ENCODE results near the gene LRRC4C.
"Not testable (repeated sequence)": the region's sequence is repeated elsewhere in the genome, so short reads cannot be mapped to it uniquely, and the experiment has no call there.

The LRRC4C gene

DNA sequence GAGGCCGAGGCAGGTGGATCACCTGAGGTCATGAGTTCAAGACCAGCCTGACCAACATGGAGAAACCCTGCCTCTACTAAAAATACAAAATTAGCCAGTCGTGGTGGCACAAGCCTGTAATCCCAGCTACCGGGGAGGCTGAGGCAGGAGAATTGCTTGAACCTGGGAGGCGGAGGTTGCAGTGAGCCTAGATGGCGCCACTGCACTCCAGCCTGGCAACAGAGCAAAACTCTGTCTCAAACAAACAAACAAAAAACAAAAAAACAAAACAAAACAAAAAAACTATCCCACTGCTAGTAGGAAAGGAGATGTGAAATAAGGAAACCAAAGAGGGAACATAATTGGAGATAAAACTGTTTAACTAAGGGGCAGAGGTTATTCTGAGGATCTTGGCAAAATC is 1291.6 kb downstream of the LRRC4C start:
- not testable (repeated sequence) for DNase-seq (ENCODE audit: low read depth)

DNA sequence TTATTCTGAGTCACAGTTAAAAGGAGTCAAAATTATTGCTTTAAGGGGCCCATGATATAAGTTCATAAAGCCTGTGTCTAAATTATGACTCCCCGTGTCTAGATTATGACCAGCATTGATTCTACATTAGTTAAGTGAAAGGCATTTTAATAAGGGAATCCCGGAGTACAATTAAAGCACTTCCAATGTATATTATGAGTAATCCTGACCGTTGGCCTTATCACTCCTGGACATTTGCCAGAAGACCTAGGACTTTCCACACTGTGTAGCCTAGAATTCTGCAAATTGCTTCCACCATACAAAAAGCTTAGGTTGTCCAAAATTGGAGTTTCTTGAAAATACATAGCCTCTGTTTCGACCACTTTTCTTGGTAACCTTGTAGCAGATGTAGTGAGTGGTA is 1292.6 kb downstream of the LRRC4C start:
- no peak for DNase-seq (ENCODE audit: low read depth)

DNA sequence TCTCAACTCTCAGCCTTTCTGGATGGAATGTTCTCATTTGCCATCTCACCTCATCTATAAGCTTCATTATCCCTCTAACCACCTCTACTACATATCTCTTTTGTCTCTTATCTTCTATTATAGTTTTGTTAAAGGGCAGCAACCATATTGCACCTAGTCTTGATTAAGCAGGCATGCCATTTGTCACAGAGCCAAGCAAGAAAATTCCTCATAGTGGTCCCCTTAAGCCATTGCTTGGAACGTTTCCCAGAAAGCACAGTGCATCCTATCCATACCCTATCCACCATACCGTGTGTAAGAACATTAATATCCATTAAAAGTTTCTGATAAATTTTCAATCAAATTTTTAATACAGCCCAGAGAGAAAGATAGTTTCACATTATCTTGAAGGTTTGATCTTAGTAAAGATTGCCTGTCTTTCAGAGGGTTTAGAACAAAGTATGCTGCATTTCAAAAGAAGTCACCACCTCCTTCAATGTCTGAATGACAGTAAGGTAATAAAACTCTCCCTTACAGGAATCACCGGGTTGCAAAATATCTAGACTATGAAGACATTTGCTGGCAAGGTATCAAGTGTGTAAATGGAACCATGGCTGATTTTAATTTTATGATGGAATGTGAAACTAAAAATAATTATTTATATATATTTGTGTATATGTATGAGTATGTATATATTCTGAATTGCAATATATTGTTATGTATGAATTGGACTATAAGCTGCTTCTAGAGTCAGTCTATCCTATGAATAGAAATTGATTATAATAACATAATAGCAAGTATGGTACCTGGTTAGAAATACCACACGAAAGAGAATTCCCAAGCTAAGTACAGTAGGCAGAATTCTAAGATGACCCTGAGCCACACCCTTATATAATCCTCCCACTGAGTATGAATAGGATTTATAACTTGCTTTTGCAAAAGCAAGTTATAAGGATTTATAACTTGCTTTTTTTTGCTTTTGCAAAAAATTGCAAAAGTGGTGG is 1296.3 kb downstream of the LRRC4C start:
- DNase-seq (ENCODE audit: low read depth): no peak

DNA sequence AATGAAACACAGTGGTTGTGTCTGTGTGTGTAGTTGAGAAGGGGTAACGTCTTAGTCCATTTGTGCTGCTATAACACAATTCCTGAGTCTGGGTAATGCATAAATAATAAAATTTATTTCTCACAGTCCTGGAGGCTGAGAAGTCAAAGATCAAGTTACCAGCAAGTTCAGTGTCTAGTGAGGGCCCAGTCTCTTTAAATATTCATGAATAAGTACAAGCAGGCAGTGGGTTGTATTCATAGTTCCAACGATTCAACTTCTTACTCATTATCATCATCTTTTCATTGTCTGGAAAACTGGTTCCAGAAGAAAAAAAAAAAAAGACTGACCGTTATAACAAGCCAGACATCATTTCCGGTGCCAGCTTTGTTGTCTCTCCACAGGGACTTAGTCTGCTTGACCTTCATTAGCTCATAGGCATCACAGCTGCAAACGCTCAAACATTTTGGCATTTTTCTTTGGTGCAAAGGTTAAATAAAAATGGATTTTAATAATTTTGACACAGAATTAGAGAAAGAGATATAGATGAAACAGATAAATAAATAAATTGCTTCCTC is 1297.5 kb downstream of the LRRC4C start:
- no peak for DNase-seq (ENCODE audit: low read depth)

DNA sequence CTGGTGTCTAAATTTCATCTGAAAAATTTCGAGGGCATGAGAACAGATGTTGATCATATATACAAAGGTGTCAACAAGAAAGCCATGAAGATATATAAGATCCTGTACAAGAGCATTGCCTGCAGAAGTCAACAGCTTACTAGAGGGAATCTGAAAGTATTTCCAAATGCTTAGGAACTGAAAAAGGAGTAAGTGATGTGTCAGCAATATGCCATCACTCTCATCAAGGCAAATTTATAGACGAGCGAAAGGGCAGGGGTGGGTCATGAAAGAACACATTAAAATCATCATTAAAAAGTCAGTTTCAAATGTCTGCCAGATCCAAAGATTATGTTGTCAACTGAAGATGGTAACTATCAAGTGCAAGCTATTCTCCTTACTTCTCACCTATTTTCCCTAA is 1299.0 kb downstream of the LRRC4C start:
- no peak for DNase-seq (ENCODE audit: low read depth)

DNA sequence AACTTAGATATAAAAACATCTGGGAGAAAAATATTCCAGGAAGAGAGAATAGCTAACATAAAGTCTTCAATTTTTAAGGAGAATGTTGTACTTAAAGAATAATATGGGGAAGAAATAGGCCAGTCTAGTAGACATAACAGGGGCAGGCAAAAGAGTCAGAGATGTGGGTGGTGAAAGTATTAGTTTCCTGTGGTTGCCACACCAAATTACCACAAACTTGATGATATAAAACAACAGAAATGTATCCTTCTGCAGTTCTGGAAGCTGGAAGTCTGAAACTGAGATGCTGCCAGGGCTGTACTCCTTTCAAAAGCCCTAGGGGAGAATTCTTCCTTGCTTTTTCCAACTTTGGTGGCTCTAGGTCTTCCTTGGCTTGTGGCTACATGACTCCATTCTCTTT is 1309.7 kb downstream of the LRRC4C start:
- DNase-seq (ENCODE audit: low read depth): no peak

DNA sequence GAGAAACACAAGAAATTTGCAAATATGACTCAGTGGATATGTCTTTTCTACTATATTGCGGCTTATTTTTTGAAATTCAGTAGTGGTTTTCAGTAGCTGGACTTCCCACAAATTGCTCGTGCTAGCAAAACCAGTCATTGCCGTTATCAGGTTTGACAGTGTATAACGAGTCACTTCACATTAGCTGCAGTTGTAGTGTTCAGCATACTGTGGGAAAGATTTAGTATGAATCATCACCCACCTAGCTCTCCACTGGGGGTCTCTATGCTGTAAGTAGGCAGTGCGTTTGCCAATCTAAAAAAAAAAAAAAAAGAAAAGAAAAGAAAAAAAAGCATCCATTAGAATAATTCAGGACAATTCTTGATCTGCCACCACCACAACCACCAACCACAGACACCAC is 1318.9 kb downstream of the LRRC4C start:
- no peak for DNase-seq (ENCODE audit: low read depth)

DNA sequence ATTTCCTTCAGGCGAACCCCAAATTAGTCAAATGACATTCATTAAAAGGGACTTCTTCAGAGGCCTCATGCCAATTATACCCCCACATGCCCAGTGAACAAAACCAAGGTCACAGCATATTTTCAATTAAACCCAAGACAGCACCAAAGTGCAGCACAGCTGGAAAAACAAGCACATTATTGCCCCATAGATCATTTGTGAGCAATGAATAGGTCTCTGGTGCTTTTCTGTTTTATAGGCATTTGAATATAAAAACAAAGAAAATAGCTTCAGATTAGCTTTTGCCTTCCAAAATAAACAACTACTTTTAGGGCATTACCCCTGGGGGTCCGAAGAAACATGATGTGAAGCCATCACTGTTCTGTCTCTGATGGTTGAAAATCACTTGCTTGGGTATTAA is 1319.9 kb downstream of the LRRC4C start:
- DNase-seq (ENCODE audit: low read depth): no peak

DNA sequence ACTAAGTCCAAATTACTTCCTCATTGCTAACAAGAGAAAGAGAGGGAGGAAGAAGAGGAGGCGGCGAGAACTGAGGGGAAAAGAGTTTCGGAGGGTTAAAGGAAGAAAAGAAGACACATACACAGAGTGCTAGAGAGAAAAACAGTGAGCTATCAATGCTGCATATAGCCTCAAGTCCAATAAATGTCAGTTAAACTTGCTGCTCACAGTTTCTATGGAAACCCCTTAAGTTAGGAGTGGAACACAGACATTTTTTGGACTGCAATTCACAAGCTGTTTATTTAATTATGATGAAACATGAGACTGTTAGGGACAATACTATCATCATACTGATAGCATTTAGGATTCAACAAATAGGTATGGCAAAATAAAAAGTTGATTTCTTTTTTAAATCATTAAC is 1320.4 kb downstream of the LRRC4C start:
- DNase-seq (ENCODE audit: low read depth): no peak

DNA sequence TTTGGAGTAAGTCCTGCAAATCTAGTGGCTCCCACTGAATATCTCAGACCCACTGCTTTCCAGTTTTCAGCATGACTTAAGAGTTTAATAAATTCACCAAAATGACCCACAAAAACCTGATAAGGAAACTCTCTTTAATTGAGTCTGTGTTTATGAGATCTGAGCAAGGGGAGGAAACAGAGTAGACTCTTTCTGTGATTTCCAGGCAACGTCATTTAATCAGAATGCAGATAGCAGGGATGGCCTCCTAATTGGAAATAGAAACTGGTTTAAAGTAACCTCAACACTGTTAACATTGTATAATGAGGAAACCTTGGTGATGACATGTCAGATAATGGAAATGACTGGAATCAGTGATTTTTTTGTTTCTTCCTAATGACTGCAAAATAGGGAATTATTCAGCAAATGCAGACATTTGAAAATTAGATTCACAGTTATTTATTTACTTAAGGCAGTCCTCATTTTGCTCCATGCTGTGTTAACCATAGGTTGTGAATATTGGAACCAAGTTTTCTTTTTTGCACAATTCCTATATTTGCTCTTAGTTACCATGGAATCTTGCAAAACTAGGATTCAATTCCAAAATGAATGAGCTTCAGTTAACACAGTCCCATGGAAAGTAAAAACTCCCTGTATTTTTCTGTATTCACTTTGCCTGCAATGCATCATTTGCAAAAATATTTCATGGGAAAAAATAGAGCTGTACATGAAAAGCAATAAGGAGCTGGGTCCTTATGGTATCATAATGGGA is 1324.5 kb downstream of the LRRC4C start:
- no peak for DNase-seq (ENCODE audit: low read depth)

DNA sequence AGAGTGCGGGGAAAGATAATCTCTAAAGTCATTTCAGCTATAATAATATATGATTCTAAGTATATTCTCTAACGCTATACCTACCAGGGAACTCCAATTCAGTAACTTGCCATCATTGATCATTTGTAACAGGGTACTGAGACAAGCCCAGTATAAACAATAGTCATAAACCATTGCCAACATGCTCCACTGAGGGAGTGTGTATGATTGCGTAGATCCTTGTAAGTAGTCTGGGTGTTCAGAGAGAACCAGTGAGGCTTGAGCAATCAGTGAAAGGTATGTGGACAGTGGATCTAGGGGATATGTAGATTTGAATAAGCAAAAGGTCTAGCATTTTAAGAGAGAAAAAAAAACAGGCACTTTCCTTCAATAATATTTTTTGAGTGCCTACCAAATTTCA is 1326.0 kb downstream of the LRRC4C start:
- no peak for DNase-seq (ENCODE audit: low read depth)

DNA sequence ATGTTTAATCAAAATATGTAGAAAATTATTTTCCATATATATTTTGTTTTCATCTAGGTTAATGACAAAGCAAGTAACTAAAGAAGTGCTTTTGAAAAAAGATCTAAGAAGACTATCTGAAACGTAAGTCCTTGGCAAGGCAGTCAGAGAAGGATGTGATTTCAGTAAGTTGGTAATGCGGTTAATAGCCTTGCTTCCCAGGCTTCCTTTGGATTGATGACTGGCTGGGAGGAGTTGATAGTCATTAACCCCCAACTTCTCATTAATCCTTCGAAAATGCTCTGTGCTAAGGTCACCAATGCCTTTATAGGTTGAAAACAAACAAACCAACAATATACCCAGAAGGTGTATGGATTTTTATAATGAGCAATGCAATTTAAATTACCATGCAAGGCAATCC is 1326.5 kb downstream of the LRRC4C start:
- no peak for DNase-seq (ENCODE audit: low read depth)

DNA sequence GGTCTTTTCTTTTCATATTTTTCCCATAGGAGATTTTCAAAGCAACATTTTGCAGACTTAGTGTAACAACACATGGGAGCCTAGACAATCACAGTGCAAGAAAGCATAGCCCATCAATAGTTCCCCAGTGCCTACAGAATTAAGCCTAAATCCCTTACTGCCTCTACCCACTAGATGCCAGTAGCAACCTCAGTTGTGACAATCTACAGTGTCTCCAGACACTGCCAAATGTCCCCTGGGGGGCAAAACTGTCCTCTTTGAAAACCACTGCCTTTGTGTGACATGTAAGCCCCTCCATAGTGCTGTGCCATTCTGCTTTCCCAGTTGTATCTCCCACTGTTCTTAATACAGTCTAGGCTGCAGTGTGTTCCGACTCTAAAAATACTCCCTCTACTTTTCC is 1329.0 kb downstream of the LRRC4C start:
- DNase-seq (ENCODE audit: low read depth): no peak

DNA sequence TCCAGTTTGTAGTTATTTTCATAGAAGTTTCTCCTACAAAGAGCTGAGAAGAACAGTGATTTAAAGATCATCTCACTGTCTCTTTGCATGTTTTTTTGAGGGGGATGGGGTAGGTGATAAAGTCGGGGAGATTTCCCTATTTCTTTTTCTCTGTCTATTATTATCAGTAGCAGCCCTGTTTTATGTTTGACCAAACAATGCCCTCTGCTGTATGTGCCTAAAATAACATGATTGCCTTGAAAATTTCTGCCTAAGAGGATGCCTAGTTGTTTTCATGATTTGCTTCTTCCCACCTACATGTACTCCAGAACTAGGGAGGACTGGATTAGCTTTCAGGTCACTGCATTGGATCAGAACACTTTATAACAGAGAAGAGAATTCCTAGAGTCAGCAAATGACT is 1330.2 kb downstream of the LRRC4C start:
- DNase-seq (ENCODE audit: low read depth): no peak

DNA sequence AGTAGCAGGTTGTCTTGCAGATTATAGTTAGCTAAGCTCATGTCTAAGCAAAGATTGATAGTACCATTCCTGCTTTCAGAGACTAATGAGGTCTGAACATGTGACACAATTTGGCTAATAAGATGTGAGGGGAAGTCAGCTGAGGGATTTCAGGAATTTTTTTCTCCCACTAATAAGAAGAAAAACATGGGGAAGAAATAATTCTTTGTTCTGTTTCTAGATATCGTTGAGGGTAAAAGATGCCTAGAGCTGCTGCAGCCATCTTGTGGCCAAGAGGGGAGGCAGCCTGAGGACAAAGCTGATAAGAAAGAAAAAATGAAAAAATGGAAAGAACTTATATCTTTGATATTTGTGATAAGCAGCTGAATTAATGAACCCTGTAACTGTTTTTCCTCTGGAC is 1334.4 kb downstream of the LRRC4C start:
- no peak for DNase-seq (ENCODE audit: low read depth)

DNA sequence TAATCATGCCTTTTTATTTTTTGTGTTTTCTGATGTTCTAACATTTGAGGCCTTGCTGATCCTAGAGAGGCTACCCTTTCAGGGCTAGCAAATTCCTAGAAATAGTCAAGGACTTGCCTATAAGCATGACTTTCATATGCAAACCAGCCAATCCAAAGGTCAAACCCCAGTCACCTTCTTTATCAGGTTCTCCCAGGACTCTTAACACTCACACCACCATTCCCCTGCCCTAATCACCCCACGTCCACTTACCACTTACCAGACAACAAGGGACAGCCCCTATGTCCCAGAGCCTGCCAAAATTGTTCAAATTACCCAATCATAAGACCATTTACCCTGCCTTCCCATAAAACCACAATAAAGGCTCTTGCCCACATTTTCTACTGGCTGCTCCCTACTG is 1339.8 kb downstream of the LRRC4C start:
- DNase-seq (ENCODE audit: low read depth): no peak

DNA sequence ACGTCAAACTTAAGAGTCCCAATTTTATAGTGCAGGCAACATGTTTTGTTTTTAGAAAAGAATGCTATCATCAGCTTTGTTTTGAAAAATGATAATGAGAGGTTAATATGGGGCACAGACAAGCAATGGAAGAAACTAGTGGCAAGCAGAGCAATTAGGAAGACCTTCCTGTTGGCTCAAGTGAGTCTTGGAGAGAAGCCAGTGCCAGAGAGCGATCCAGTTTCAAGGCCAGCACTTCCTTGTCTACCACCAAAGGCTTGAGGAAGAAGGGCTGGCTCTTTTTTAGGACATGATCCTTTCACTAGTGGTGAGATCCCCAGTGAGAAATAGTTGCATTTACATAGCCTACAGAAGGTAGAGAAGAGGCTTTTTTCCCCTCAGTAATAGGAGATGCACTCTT is 1340.7 kb downstream of the LRRC4C start:
- DNase-seq (ENCODE audit: low read depth): no peak

DNA sequence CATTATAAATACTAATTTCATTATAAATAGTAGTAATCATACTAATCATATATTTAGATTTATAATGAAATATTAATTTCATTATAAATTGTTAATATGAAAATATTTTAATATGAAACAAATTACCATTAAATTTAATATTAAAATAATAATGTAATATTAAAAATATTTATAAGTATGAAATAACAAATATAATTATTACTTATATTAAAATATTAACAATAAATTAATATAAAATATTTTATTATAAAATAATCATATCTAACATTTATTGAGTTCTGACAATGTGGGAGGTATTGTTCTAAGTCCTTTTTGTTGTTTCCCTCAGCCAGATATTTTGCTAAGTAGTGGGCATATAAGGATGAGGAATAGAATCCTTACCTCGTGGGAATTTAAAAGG is 1341.4 kb downstream of the LRRC4C start:
- no peak for DNase-seq (ENCODE audit: low read depth)

DNA sequence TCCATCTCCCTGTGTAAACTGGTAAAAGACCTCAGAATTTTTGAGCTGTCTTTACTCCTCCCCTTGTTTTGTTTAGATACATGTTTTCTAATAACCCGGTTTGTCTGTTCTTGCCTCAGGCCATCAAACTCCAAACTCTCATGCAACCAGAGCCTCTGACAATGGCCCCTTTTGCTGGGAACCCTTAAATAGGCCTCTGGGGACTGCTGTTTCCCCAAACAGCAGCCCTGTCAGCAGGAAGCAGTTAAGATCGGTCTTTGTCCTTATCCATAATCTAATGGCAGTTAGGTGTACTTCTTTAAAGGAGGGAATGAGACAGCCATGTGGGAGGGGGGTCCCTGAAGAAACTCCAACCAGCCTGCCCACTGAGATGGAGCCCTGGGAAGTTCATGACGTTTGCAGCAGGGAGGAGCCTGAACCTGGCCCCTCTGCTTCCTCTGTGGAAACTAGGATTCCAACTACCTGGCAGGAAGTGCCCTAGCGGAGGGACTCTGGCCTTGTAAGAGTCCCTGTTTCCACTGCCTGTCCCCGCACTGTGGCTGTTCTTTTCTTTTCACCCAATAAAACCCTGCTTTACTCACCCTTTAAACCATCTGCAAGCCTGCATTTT is 1354.4 kb downstream of the LRRC4C start:
- DNase-seq (ENCODE audit: low read depth): no peak

DNA sequence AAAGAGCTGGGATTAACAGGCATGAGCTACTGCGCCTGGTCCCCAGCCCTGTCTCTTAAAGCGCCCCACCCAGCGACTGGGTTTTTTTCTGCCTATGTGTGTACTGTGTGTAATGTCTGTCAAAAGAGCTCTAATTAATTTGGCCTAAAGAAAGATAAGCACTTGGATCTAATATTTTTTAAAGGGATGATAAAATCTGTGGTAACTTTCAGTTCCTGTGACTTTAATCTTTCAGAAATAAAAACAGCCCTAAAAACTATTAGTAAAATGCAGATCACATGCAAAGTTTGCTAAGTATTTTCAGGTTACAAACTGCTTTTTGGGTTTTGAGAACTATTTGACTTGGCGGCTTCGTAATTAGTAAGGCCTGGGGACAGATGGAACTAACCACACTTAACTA is 1358.7 kb downstream of the LRRC4C start:
- no peak for DNase-seq (ENCODE audit: low read depth)

DNA sequence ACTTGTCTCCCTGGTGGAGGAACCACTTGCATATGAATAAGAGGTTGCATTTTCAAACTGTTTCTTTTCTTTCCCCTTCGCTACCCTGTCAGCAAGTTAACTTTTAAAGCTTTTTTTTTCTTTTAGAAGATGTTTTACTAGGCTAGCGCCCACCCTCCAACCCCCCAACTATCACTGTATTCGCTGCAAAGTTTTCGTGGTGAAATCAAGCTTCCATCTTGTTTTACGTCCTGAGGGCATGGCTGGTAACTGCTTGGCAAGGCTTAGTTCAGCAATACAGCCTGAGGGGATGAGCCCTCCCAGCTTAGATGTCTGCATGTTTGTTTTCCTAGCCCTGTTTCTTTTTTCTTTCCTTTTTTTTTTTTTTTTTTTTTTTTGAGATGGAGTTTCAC is 1359.3 kb downstream of the LRRC4C start:
- DNase-seq (ENCODE audit: low read depth): no peak

DNA sequence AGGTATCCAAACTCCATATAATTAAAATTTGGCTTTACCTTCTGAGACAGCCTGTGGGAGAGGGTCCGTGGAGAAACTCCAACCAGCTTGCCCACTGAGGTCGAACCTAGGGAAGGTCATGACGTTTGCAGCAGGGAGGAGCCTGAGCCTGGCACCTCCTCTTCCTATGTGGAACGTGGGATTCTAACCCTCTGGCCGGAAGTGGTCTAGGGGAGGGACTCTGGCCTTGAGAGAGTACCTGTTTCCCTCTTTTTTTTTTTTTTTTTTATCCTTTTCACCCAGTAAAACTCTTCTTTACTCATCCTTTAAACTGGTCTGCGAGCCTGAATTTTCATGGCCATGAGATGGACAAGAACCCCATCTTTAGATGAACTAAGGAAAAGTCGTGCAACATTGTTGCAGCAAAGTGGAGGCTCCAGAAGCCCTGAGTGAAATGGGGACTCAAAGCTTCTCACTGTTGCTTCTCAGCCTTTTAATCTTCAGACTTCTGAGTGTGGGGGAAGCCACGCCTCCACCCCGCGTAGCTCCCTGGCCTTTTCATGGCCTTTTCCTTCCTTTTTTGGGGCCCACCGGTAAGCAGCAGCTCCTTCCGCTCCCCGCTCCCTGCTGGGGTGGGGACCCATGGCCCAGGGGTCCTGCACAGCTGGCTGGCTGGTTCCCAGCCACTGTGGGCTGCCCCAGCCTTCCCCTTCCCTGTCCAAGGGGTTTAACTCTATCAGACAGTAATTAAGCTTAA is 1359.9 kb downstream of the LRRC4C start:
- no peak for DNase-seq (ENCODE audit: low read depth)
